Measurements from ENCODE around the gene CEBPZ. TPM values are rescaled to one million over a fixed set of nuclear protein-coding genes. Genes with fewer than 3 reads are reported as not detected.
"Not testable (repeated sequence)": the region's sequence is repeated elsewhere in the genome, so short reads cannot be mapped to it uniquely, and the experiment has no call there.

CEBPZ gene
- total and polyA plus RNA-seq, 2 donors, result 78.2 to 107 TPM

GRCh38 chr2:37205689-37206341, 25.6 kb downstream of the CEBPZ start:
- Histone ChIP-seq H3K27me3 (ENCODE audit: control insufficient read depth in 2 of 2, insufficient read depth in 1 of 2, low read length in 1 of 2) (no peaks in the 10 kb centered on the region), H3K4me1 (ENCODE audit: control insufficient read depth in 2 of 2, insufficient read depth in 2 of 2, low read length in 2 of 2) (no peaks in the 10 kb centered on the region), H3K27ac (ENCODE audit: low read depth in 1 of 2, low read length in 1 of 2) (no peak overlapping the region), H3K4me3 (ENCODE audit: low read length in 2 of 2) (no peak overlapping the region), H3K36me3 (ENCODE audit: control insufficient read depth in 2 of 2, insufficient read depth in 2 of 2, low read length in 1 of 2) (peaks cover 23 to 84% of the 10 kb centered on the region in 2 donors), H3K9me3 (ENCODE audit: control insufficient read depth in 2 of 2, insufficient read depth in 1 of 2, low read length in 1 of 2) (peaks cover 0 to 5% of the 10 kb centered on the region in 2 donors)
- WGBS, result 98% methylated on average over 5 of the region's 5 CpGs
- no peak for DNase-seq (ENCODE audit: low read depth in 6 of 9, low spot score in 9 of 9)

GRCh38 chr2:37205071-37205661, 26.2 kb downstream of the CEBPZ start:
- not testable (repeated sequence) for H3K4me1 ChIP-seq (ENCODE audit: control insufficient read depth in 2 of 2, insufficient read depth in 2 of 2, low read length in 2 of 2); H3K9me3 ChIP-seq (ENCODE audit: control insufficient read depth in 2 of 2, insufficient read depth in 1 of 2, low read length in 1 of 2); H3K4me3 ChIP-seq (ENCODE audit: low read length in 2 of 2); H3K27me3 ChIP-seq (ENCODE audit: control insufficient read depth in 2 of 2, insufficient read depth in 1 of 2, low read length in 1 of 2); DNase-seq (ENCODE audit: low read depth in 6 of 9, low spot score in 9 of 9); H3K27ac ChIP-seq (ENCODE audit: low read depth in 1 of 2, low read length in 1 of 2)
- peaks cover 19 to 84% of the 10 kb centered on the region in 2 donors for H3K36me3 ChIP-seq (ENCODE audit: control insufficient read depth in 2 of 2, insufficient read depth in 2 of 2, low read length in 1 of 2)
- WGBS, result 86% methylated on average over 8 of the region's 8 CpGs

GRCh38 chr2:37203708-37204107, 27.7 kb downstream of the CEBPZ start:
- Histone ChIP-seq H3K27me3 (ENCODE audit: control insufficient read depth in 2 of 2, insufficient read depth in 1 of 2, low read length in 1 of 2) (no peaks in the 10 kb centered on the region), H3K4me1 (ENCODE audit: control insufficient read depth in 2 of 2, insufficient read depth in 2 of 2, low read length in 2 of 2) (no peaks in the 10 kb centered on the region), H3K9me3 (ENCODE audit: control insufficient read depth in 2 of 2, insufficient read depth in 1 of 2, low read length in 1 of 2) (peaks cover 0 to 5% of the 10 kb centered on the region in 2 donors), H3K27ac (ENCODE audit: low read depth in 1 of 2, low read length in 1 of 2) (no peak overlapping the region), H3K36me3 (ENCODE audit: control insufficient read depth in 2 of 2, insufficient read depth in 2 of 2, low read length in 1 of 2) (peaks cover 15 to 74% of the 10 kb centered on the region in 2 donors), H3K4me3 (ENCODE audit: low read length in 2 of 2) (no peak overlapping the region)
- WGBS, result 97% methylated on average over 2 of the region's 2 CpGs
- DNase-seq (ENCODE audit: low read depth in 6 of 9, low spot score in 9 of 9), result no peak

DNA sequence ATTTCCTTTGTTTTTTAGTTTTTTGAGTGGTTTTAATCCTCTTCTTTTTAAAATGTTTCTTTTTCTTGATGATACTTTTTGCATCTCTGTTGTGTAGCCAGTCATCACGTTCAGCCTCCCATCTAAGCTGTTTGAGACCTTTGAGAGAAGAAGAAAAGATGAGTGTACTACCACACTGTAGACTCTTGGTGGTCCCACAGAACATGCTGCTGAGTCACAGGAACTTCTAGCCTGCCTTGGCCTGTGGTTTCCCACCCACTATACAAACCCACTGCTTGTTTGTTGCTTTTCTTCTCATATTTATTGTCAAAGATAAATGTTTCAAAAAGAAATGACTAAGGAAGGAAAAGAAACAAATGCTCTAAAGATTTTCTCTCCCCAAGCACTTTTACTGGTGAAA, 29.6 kb downstream of the CEBPZ start:
- Histone ChIP-seq H3K27ac (ENCODE audit: low read depth in 1 of 2, low read length in 1 of 2) (no peak overlapping the region), H3K36me3 (ENCODE audit: control insufficient read depth in 2 of 2, insufficient read depth in 2 of 2, low read length in 1 of 2) (peaks cover 15 to 62% of the 10 kb centered on the region in 2 donors), H3K4me3 (ENCODE audit: low read length in 2 of 2) (no peak overlapping the region), H3K27me3 (ENCODE audit: control insufficient read depth in 2 of 2, insufficient read depth in 1 of 2, low read length in 1 of 2) (no peaks in the 10 kb centered on the region), H3K4me1 (ENCODE audit: control insufficient read depth in 2 of 2, insufficient read depth in 2 of 2, low read length in 2 of 2) (peaks cover 0 to 9% of the 10 kb centered on the region in 2 donors), H3K9me3 (ENCODE audit: control insufficient read depth in 2 of 2, insufficient read depth in 1 of 2, low read length in 1 of 2) (peaks cover 0 to 5% of the 10 kb centered on the region in 2 donors)
- DNase-seq (ENCODE audit: low read depth in 6 of 9, low spot score in 9 of 9), result peak in 4 of 9 donors; percentile 2 to 36 (median 10)
- WGBS, result 34% methylated on average over 1 of the region's 1 CpG

DNA sequence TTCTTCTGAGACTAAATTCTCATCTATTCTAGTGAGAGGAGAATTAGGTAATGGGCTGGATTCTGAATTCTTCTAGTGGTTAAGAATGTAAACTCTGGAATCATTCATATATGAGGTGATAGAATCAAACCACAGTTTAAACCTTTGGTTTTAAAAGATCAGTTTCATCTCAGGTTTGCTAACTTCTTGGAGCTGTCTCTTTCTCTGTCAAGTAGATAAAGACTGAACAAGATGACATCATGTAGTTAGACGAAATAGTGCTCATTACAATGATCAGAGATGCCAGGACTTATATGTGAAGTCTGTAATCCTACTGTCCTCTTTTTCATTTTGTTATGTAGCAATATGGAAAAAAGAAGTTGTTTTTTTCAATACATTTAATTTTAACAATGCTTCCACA, 30.2 kb downstream of the CEBPZ start:
- no peak overlapping the region for H3K4me3 ChIP-seq (ENCODE audit: low read length in 2 of 2)
- no peak overlapping the region for H3K27ac ChIP-seq (ENCODE audit: low read depth in 1 of 2, low read length in 1 of 2)
- 92% methylated on average over 1 of the region's 1 CpG for WGBS
- no peaks in the 10 kb centered on the region for H3K27me3 ChIP-seq (ENCODE audit: control insufficient read depth in 2 of 2, insufficient read depth in 1 of 2, low read length in 1 of 2)
- peaks cover 10 to 56% of the 10 kb centered on the region in 2 donors for H3K36me3 ChIP-seq (ENCODE audit: control insufficient read depth in 2 of 2, insufficient read depth in 2 of 2, low read length in 1 of 2)
- peaks cover 0 to 9% of the 10 kb centered on the region in 2 donors for H3K4me1 ChIP-seq (ENCODE audit: control insufficient read depth in 2 of 2, insufficient read depth in 2 of 2, low read length in 2 of 2)
- peaks cover 0 to 2% of the 10 kb centered on the region in 2 donors for H3K9me3 ChIP-seq (ENCODE audit: control insufficient read depth in 2 of 2, insufficient read depth in 1 of 2, low read length in 1 of 2)
- no peak for DNase-seq (ENCODE audit: low read depth in 6 of 9, low spot score in 9 of 9)

GRCh38 chr2:37198681-37199065, 32.7 kb downstream of the CEBPZ start:
- Histone ChIP-seq H3K4me3 (ENCODE audit: low read length in 2 of 2) (no peak overlapping the region), H3K27me3 (ENCODE audit: control insufficient read depth in 2 of 2, insufficient read depth in 1 of 2, low read length in 1 of 2) (no peaks in the 10 kb centered on the region), H3K27ac (ENCODE audit: low read depth in 1 of 2, low read length in 1 of 2) (no peak overlapping the region), H3K36me3 (ENCODE audit: control insufficient read depth in 2 of 2, insufficient read depth in 2 of 2, low read length in 1 of 2) (peaks cover 0 to 32% of the 10 kb centered on the region in 2 donors), H3K9me3 (ENCODE audit: control insufficient read depth in 2 of 2, insufficient read depth in 1 of 2, low read length in 1 of 2) (peaks cover 0 to 6% of the 10 kb centered on the region in 2 donors), H3K4me1 (ENCODE audit: control insufficient read depth in 2 of 2, insufficient read depth in 2 of 2, low read length in 2 of 2) (peaks cover 2 to 9% of the 10 kb centered on the region in 2 donors)
- DNase-seq (ENCODE audit: low read depth in 6 of 9, low spot score in 9 of 9), result no peak
- WGBS, result 98% methylated on average over 8 of the region's 8 CpGs

DNA sequence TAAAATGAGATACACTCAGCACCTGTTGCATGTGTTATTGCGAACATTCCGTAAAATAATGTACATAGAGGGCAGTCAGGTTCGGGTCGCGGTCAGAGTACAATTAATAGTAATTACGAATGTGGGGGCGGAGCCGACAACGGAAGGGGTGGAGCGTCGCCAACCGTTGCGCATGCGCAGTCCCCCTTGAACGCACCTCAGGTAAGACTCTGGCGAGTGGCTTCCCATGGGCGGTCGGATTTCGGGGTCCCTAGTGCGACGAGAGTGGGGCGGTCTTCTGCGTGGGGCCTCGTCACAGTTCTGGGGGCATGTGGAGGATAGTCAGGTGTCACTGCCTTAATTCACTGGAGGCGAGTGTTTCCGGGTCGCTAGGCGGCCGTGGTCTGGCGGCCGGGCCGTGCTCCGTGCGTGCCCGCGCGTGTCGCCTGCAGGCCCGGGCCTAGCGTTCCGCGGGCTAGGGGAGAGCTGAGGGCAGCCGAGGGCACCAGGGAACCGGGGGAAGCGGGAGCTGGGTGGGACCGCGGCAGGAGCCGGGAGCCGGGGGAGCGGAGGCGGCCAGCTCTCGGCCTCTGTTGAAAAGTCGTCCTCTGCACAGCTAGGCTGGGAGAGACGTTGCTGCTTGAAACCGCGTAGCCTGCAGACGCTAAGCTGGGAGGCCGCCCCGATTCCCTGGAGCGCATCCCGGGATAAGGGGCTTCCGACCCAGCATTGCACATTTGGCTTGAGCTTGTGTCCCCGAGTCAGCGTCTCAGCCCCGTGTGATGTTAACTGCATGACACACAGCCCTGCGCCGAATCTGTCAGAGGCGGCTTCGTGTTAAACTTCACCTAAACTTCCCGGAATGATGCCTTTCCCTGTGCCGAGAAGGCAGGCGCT, 34.8 kb downstream of the CEBPZ start, which contains the start of gene CEBPZOS:
Gene CEBPZOS, plus strand, starts transcription at position 177 of the 876 bp plus-strand sequence. CDS start 3,209 bp downstream, outside the sequence.
- under 1% methylated on average over 72 of the region's 72 CpGs for WGBS
- peak within 1 kb of the TSS; percentile 79 to 90 for H3K27ac ChIP-seq (ENCODE audit: low read depth in 1 of 2, low read length in 1 of 2)
- peaks cover 0 to 6% of the 10 kb centered on the region in 2 donors for H3K9me3 ChIP-seq (ENCODE audit: control insufficient read depth in 2 of 2, insufficient read depth in 1 of 2, low read length in 1 of 2)
- peaks cover 2 to 9% of the 10 kb centered on the region in 2 donors for H3K4me1 ChIP-seq (ENCODE audit: control insufficient read depth in 2 of 2, insufficient read depth in 2 of 2, low read length in 2 of 2)
- peak within 1 kb of the TSS; percentile 78 to 92 for H3K4me3 ChIP-seq (ENCODE audit: low read length in 2 of 2)
- peaks cover 0 to 3% of the 10 kb centered on the region in 2 donors for H3K27me3 ChIP-seq (ENCODE audit: control insufficient read depth in 2 of 2, insufficient read depth in 1 of 2, low read length in 1 of 2)
- peaks cover 0 to 16% of the 10 kb centered on the region in 2 donors for H3K36me3 ChIP-seq (ENCODE audit: control insufficient read depth in 2 of 2, insufficient read depth in 2 of 2, low read length in 1 of 2)
- peak; percentile 65 to 89 (median 78) for DNase-seq (ENCODE audit: low read depth in 6 of 9, low spot score in 9 of 9)

GRCh38 chr2:37195862-37196319, 35.5 kb downstream of the CEBPZ start:
- Histone ChIP-seq H3K4me3 (ENCODE audit: low read length in 2 of 2) (peak overlapping the region; percentile 78 to 92), H3K36me3 (ENCODE audit: control insufficient read depth in 2 of 2, insufficient read depth in 2 of 2, low read length in 1 of 2) (peaks cover 0 to 12% of the 10 kb centered on the region in 2 donors), H3K27ac (ENCODE audit: low read depth in 1 of 2, low read length in 1 of 2) (peak overlapping the region; percentile 79 to 90)
- H3K27me3 ChIP-seq (ENCODE audit: control insufficient read depth in 2 of 2, insufficient read depth in 1 of 2, low read length in 1 of 2); H3K4me1 ChIP-seq (ENCODE audit: control insufficient read depth in 2 of 2, insufficient read depth in 2 of 2, low read length in 2 of 2); H3K9me3 ChIP-seq (ENCODE audit: control insufficient read depth in 2 of 2, insufficient read depth in 1 of 2, low read length in 1 of 2); DNase-seq (ENCODE audit: low read depth in 6 of 9, low spot score in 9 of 9): not testable (repeated sequence)
- WGBS, result 86% methylated on average over 20 of the region's 20 CpGs

Data from thymus (tissue), 11 donors.